ENCODE results near the gene OPCML.

The OPCML gene

GRCh38 chr11:133238027-133238426 is 294.3 kb downstream of the OPCML start:
- no peak for TF ChIP-seq CTCF (IDR thresholded peaks at IDR 0.05; ENCODE audit: control insufficient read depth, insufficient read depth, low read depth, low read length, missing control alignments)
- no peak overlapping the region for H3K4me3 ChIP-seq (ENCODE audit: control insufficient read depth, low read depth, low read length)
- DNase-seq (ENCODE audit: low read depth) = no peak

GRCh38 chr11:133235381-133235780 is 296.9 kb downstream of the OPCML start:
- DNase-seq (ENCODE audit: low read depth) = no peak
- no peak overlapping the region for H3K4me3 ChIP-seq (ENCODE audit: control insufficient read depth, low read depth, low read length)
- TF ChIP-seq CTCF (IDR thresholded peaks at IDR 0.05; ENCODE audit: control insufficient read depth, insufficient read depth, low read depth, low read length, missing control alignments) = no peak

GRCh38 chr11:133234883-133235282 is 297.4 kb downstream of the OPCML start:
- H3K4me3 ChIP-seq (ENCODE audit: control insufficient read depth, low read depth, low read length) = no peak overlapping the region
- DNase-seq (ENCODE audit: low read depth) = no peak
- no peak for TF ChIP-seq CTCF (IDR thresholded peaks at IDR 0.05; ENCODE audit: control insufficient read depth, insufficient read depth, low read depth, low read length, missing control alignments)

- no peak for DNase-seq (ENCODE audit: low read depth)
- no peak overlapping the region for H3K4me3 ChIP-seq (ENCODE audit: control insufficient read depth, low read depth, low read length)
- TF ChIP-seq CTCF (IDR thresholded peaks at IDR 0.05; ENCODE audit: control insufficient read depth, insufficient read depth, low read depth, low read length, missing control alignments) = no peak
These were observed 299.6 kb downstream of the OPCML start for GRCh38 chr11:133232665-133233064.

- H3K4me3 ChIP-seq (ENCODE audit: control insufficient read depth, low read depth, low read length) = no peak overlapping the region
- no peak for DNase-seq (ENCODE audit: low read depth)
- TF ChIP-seq CTCF (IDR thresholded peaks at IDR 0.05; ENCODE audit: control insufficient read depth, insufficient read depth, low read depth, low read length, missing control alignments) = no peak
These were observed 301.9 kb downstream of the OPCML start for GRCh38 chr11:133230431-133230830.

GRCh38 chr11:133228471-133229329 is 303.6 kb downstream of the OPCML start:
- TF ChIP-seq CTCF (IDR thresholded peaks at IDR 0.05; ENCODE audit: control insufficient read depth, insufficient read depth, low read depth, low read length, missing control alignments) = no peak
- no peak for DNase-seq (ENCODE audit: low read depth)
- no peak overlapping the region for H3K4me3 ChIP-seq (ENCODE audit: control insufficient read depth, low read depth, low read length)

Data from AG09309 (cell line).